Astrocyte of the hippocampus (primary cell): Measurements from ENCODE around the gene DCD.
"Not testable (repeated sequence)": the region's sequence is repeated elsewhere in the genome, so short reads cannot be mapped to it uniquely, and the experiment has no call there.

Source experiments
- DNase-seq: peaks from one replicate; pipeline ENCODE4 v3.0.0; 2011; ENCODE audit warnings: low read depth, low spot score

The DCD gene

GRCh38 chr12:54648265-54648664 is at the start of gene DCD:
Gene DCD (minus strand): TSS chr12:54648365. CDS start chr12:54648303, 62 bp downstream.
- no peak for DNase-seq

- DNase-seq: no peak
Observed at GRCh38 chr12:54697851-54698250, 49.7 kb upstream of the DCD start.

GRCh38 chr12:54692353-54692752 is 44.2 kb upstream of the DCD start:
- DNase-seq: no peak

- DNase-seq: no peak
Observed at GRCh38 chr12:54689984-54690383, 41.8 kb upstream of the DCD start.

- no peak for DNase-seq
Observed at GRCh38 chr12:54689034-54689372, 40.8 kb upstream of the DCD start.

GRCh38 chr12:54688309-54689033 is 40.3 kb upstream of the DCD start:
- DNase-seq: no peak

- no peak for DNase-seq
Observed at GRCh38 chr12:54684636-54685630, 36.8 kb upstream of the DCD start.

GRCh38 chr12:54683398-54683797 is 35.2 kb upstream of the DCD start:
- DNase-seq: no peak

GRCh38 chr12:54682674-54683073 is 34.5 kb upstream of the DCD start:
- no peak for DNase-seq

- no peak for DNase-seq
Observed at GRCh38 chr12:54680374-54680773, 32.2 kb upstream of the DCD start.

- no peak for DNase-seq
Observed at GRCh38 chr12:54678131-54678530, 30.0 kb upstream of the DCD start.

GRCh38 chr12:54667945-54668344 is 19.8 kb upstream of the DCD start:
- no peak for DNase-seq

GRCh38 chr12:54666008-54666407 is 17.8 kb upstream of the DCD start:
- no peak for DNase-seq

GRCh38 chr12:54665022-54665635 is 17.0 kb upstream of the DCD start:
- not testable (repeated sequence) for DNase-seq

GRCh38 chr12:54663603-54664002 is 15.4 kb upstream of the DCD start:
- DNase-seq: no peak

GRCh38 chr12:54662026-54662425 is 13.9 kb upstream of the DCD start:
- DNase-seq: no peak

GRCh38 chr12:54661048-54661447 is 12.9 kb upstream of the DCD start:
- no peak for DNase-seq

GRCh38 chr12:54660320-54660962 is 12.3 kb upstream of the DCD start:
- no peak for DNase-seq

- peak; percentile 12 for DNase-seq
Observed at GRCh38 chr12:54658306-54659264, 10.4 kb upstream of the DCD start.

GRCh38 chr12:54657105-54657607 is 9.0 kb upstream of the DCD start:
- no peak for DNase-seq
